ENCODE measurements around the gene FAM131C.

GRCh38 chr1:16013908-16014258 lies 59.6 kb downstream of the FAM131C start:
- no peak for TF ChIP-seq EZH2 (IDR thresholded peaks at IDR 0.05; ENCODE audit: low read length)
- TF ChIP-seq, protein P1, sequence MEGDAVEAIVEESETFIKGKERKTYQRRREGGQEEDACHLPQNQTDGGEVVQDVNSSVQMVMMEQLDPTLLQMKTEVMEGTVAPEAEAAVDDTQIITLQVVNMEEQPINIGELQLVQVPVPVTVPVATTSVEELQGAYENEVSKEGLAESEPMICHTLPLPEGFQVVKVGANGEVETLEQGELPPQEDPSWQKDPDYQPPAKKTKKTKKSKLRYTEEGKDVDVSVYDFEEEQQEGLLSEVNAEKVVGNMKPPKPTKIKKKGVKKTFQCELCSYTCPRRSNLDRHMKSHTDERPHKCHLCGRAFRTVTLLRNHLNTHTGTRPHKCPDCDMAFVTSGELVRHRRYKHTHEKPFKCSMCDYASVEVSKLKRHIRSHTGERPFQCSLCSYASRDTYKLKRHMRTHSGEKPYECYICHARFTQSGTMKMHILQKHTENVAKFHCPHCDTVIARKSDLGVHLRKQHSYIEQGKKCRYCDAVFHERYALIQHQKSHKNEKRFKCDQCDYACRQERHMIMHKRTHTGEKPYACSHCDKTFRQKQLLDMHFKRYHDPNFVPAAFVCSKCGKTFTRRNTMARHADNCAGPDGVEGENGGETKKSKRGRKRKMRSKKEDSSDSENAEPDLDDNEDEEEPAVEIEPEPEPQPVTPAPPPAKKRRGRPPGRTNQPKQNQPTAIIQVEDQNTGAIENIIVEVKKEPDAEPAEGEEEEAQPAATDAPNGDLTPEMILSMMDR (optimal IDR thresholded peaks at IDR 0.05 in 1 of 3, IDR thresholded peaks at IDR 0.05 in 1 of 3, conservative IDR thresholded peaks at IDR 0.05 in 1 of 3; ENCODE audit: extremely low read depth in 1 of 3, insufficient read depth in 2 of 3, low read length in 3 of 3), result no peak
